NK-92 treated with Interleukin-12 subunit alpha and Interleukin-12 subunit beta, amount 100 ng/mL, for 24 hours (cell line): ENCODE data around the gene LMX1A.

ENCODE experiments used
- DNase-seq: peaks from one replicate; lab custom pipeline; 2025; lab: John Stamatoyannopoulos, UW

Gene LMX1A

GRCh38 chr1:165162671-165163241, 193.8 kb downstream of the LMX1A start:
- no peak for DNase-seq

- no peak for DNase-seq
These were observed 195.4 kb downstream of the LMX1A start for GRCh38 chr1:165161130-165161529.

GRCh38 chr1:165153182-165153581, 203.3 kb downstream of the LMX1A start:
- DNase-seq: no peak

GRCh38 chr1:165152727-165153126, 203.8 kb downstream of the LMX1A start:
- DNase-seq: no peak

DNA sequence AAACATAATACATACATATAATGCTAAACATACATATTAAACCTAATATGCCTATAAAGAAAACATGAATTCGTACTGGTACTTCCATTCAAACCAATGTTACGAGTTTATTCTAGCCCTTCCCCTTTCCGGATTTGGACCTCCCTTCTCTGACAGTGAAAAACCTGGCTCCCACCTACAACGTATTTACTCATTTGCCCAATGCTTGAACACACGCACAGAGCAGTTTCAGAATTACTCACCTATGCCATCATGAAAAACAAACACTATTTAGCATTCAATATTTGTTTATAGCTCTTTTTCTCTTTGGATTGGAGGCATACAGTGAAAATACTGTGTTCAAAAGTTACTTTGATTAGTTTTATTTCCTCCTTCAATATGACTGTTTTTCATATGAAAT, 204.4 kb downstream of the LMX1A start:
- DNase-seq: no peak
